HEK293 (cell line): ENCODE results near the gene LDLRAD3.

Experiments used
- CTCF ChIA-PET: fragments of 350-600 bp; formaldehyde crosslinking; extraction: SDS; loops from one replicate; lab custom pipeline; 2021; ENCODE audit warnings: antibody characterized with exemption; lab: Yijun Ruan, JAX
- POLR2A ChIA-PET: fragments of 300-600 bp; formaldehyde crosslinking; extraction: SDS; loops from one replicate; lab custom pipeline; 2020; ENCODE audit warnings: antibody characterized with exemption, inconsistent platforms; lab: Yijun Ruan, JAX
- H3K27ac ChIP-seq: fragments of 200-500 bp; sonication (Bioruptor generic); 2 replicates; pipeline ENCODE4 v1.5.1; 2014; ENCODE audit warnings: low read depth, low read length, control low read depth, inconsistent platforms; ENCODE audit errors: extremely low read depth
- H3K36me3 ChIP-seq, 2 experiments: fragments of 200-500 bp in 1 of 2; sonication (Bioruptor generic) in 1 of 2; 1 replicate in 1 of 2; 2 replicates in 1 of 2; pipeline ENCODE4 v1.5.1; 2014 to 2017; ENCODE audit warnings: inconsistent platforms in 2 of 2, low read length in 2 of 2; ENCODE audit not compliant: control insufficient read depth in 2 of 2, insufficient read depth in 1 of 2
- H3K4me1 ChIP-seq: fragments of 200-500 bp; sonication (Bioruptor generic); 2 replicates; pipeline ENCODE4 v1.5.1; 2014; ENCODE audit warnings: mild to moderate bottlenecking, low read length, inconsistent platforms; ENCODE audit not compliant: control insufficient read depth, insufficient read depth
- H3K4me3 ChIP-seq: 2 replicates; pipeline ENCODE4 v1.5.1; 2011; ENCODE audit warnings: low read depth, mild to moderate bottlenecking, control low read depth, low read length, moderate library complexity
- H3K9me3 ChIP-seq: fragments of 200-500 bp; sonication (Bioruptor generic); 2 replicates; pipeline ENCODE4 v1.5.1; 2014; ENCODE audit warnings: low read depth, low read length, inconsistent platforms; ENCODE audit not compliant: control insufficient read depth, insufficient read depth
- BCL11A ChIP-seq: fragments of 450-650 bp; formaldehyde crosslinking; IDR thresholded peaks from 2 replicates; pipeline ENCODE4 v1.5.1; 2016; ENCODE audit warnings: low read depth, missing biosample characterization, missing genetic modification characterization
- GLI2 ChIP-seq: fragments of 450-650 bp; formaldehyde crosslinking; IDR thresholded peaks from 2 replicates; pipeline ENCODE4; 2017; ENCODE audit warnings: missing biosample characterization, missing genetic modification characterization, low read depth, borderline replicate concordance
- GLI4 ChIP-seq: fragments of 450-650 bp; formaldehyde crosslinking; IDR thresholded peaks from 2 replicates; pipeline ENCODE4 v1.5.1; 2016; ENCODE audit warnings: missing biosample characterization, missing genetic modification characterization
- KLF1 ChIP-seq: fragments of 450-650 bp; formaldehyde crosslinking; IDR thresholded peaks from 2 replicates; pipeline ENCODE4 v1.5.1; 2016; ENCODE audit warnings: missing biosample characterization, missing genetic modification characterization
- KLF7 ChIP-seq: fragments of 450-650 bp; formaldehyde crosslinking; IDR thresholded peaks from 2 replicates; pipeline ENCODE4 v1.5.1; 2016; ENCODE audit warnings: missing biosample characterization, missing genetic modification characterization, borderline replicate concordance
- MZF1 ChIP-seq: fragments of 450-650 bp; formaldehyde crosslinking; IDR thresholded peaks from 2 replicates; pipeline ENCODE4 v1.5.1; 2017; ENCODE audit warnings: missing biosample characterization, missing genetic modification characterization, borderline replicate concordance
- SP7 ChIP-seq: fragments of 450-650 bp; formaldehyde crosslinking; IDR thresholded peaks from 2 replicates; pipeline ENCODE4 v1.5.1; 2016; ENCODE audit warnings: missing biosample characterization, missing genetic modification characterization
- ZNF155 ChIP-seq: fragments of 450-650 bp; formaldehyde crosslinking; IDR thresholded peaks from 2 replicates; pipeline ENCODE4 v1.5.1; 2016; ENCODE audit warnings: missing biosample characterization, missing genetic modification characterization
- ZNF16 ChIP-seq: fragments of 450-650 bp; formaldehyde crosslinking; IDR thresholded peaks from 2 replicates; pipeline ENCODE4 v1.5.1; 2016; ENCODE audit warnings: low read depth, missing biosample characterization, missing genetic modification characterization
- ZNF184 ChIP-seq: fragments of 450-650 bp; IDR thresholded peaks from 2 replicates; pipeline ENCODE4 v1.5.1; 2018; ENCODE audit warnings: missing biosample characterization, mild to moderate bottlenecking, missing genetic modification characterization
- ZNF37A ChIP-seq: fragments of 450-650 bp; IDR thresholded peaks from 2 replicates; pipeline ENCODE4 v1.5.1; 2018; ENCODE audit warnings: missing biosample characterization, missing genetic modification characterization
- ZNF513 ChIP-seq: fragments of 450-650 bp; IDR thresholded peaks from 2 replicates; pipeline ENCODE4 v1.5.1; 2018; ENCODE audit warnings: missing biosample characterization, missing genetic modification characterization
- ZNF529 ChIP-seq: fragments of 450-650 bp; formaldehyde crosslinking; IDR thresholded peaks from 2 replicates; pipeline ENCODE4 v1.5.1; 2017; ENCODE audit warnings: missing genetic modification characterization, missing biosample characterization; ENCODE audit not compliant: insufficient replicate concordance
- ZNF555 ChIP-seq: fragments of 450-650 bp; formaldehyde crosslinking; conservative IDR thresholded peaks from 2 replicates; pipeline ENCODE4 v1.5.1; 2017; ENCODE audit warnings: missing biosample characterization, mild to moderate bottlenecking, missing genetic modification characterization, inconsistent platforms
- ZNF560 ChIP-seq: fragments of 450-650 bp; formaldehyde crosslinking; IDR thresholded peaks from 2 replicates; pipeline ENCODE4 v1.5.1; 2017; ENCODE audit warnings: missing biosample characterization, missing genetic modification characterization, borderline replicate concordance
- ZNF596 ChIP-seq: fragments of 450-650 bp; IDR thresholded peaks from 2 replicates; pipeline ENCODE4 v1.5.0; 2018; ENCODE audit warnings: missing biosample characterization, mild to moderate bottlenecking, missing genetic modification characterization, moderate library complexity
- ZNF777 ChIP-seq: fragments of 450-650 bp; formaldehyde crosslinking; IDR thresholded peaks from 2 replicates; pipeline ENCODE4 v1.5.1; 2017; ENCODE audit warnings: missing biosample characterization, missing genetic modification characterization, borderline replicate concordance
- ZSCAN4 ChIP-seq: fragments of 450-650 bp; formaldehyde crosslinking; IDR thresholded peaks from 2 replicates; pipeline ENCODE4 v1.5.1; 2017; ENCODE audit warnings: missing biosample characterization, missing genetic modification characterization
- TF ChIP-seq, protein P1 (sequence below): fragments of 450-650 bp; formaldehyde crosslinking; IDR thresholded peaks from 2 replicates; pipeline ENCODE4 v1.5.1; 2016; ENCODE audit warnings: missing biosample characterization, missing genetic modification characterization
- TF ChIP-seq, protein P2 (sequence below): fragments of 450-650 bp; formaldehyde crosslinking; IDR thresholded peaks from 2 replicates; pipeline ENCODE4 v1.5.1; 2016; ENCODE audit warnings: missing biosample characterization, missing genetic modification characterization
- TF ChIP-seq, protein P3 (sequence below): fragments of 450-650 bp; formaldehyde crosslinking; IDR thresholded peaks from 2 replicates; pipeline ENCODE4 v1.5.1; 2016; ENCODE audit warnings: missing biosample characterization, missing genetic modification characterization

LDLRAD3 gene

GRCh38 chr11:36077886-36078685, 134.2 kb downstream of the LDLRAD3 start (continued):
- no peak for TF ChIP-seq ZNF513 (tag by site-specific recombination)
- TF ChIP-seq ZNF184 (tag by site-specific recombination) = no peak
- TF ChIP-seq ZNF16 = no peak
- TF ChIP-seq ZNF529 = no peak
- no peak for TF ChIP-seq ZNF37A (tag by site-specific recombination)
- TF ChIP-seq KLF7 (tag by site-specific recombination) = no peak
- TF ChIP-seq MZF1 (tag by site-specific recombination) = no peak

DNA sequence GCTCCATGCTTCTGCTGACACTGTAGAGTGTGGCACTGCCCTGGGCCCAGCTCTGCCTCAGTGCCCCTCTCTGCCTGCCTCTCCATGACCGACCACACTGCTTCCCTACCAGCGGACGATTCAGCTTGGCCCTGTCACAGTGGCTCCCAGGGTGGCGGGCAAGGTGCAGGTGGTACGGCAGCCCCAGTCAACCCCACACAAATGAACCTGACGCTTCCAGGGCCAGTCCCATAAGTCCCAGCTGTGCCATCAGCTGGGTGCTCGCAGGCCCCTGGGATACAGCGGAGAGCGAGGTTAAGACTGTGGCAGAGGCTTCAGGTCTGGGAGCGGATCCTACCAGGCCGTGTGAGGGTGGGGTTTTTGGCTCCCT, 134.8 kb downstream of the LDLRAD3 start:
- Histone ChIP-seq H3K9me3 (no peaks in the 10 kb centered on the region), H3K27ac (no peak overlapping the region), H3K36me3 (peaks cover 0 to 11% of the 10 kb centered on the region in 2 experiments; a peak in 1 of 3 replicates), H3K4me3 (no peak overlapping the region), H3K4me1 (0 out of 2 replicates have a peak, but pooled peaks cover under 1% of the 10 kb centered on the region)
- POLR2A ChIA-PET = no interaction called here
- TF ChIP-seq, protein P1, sequence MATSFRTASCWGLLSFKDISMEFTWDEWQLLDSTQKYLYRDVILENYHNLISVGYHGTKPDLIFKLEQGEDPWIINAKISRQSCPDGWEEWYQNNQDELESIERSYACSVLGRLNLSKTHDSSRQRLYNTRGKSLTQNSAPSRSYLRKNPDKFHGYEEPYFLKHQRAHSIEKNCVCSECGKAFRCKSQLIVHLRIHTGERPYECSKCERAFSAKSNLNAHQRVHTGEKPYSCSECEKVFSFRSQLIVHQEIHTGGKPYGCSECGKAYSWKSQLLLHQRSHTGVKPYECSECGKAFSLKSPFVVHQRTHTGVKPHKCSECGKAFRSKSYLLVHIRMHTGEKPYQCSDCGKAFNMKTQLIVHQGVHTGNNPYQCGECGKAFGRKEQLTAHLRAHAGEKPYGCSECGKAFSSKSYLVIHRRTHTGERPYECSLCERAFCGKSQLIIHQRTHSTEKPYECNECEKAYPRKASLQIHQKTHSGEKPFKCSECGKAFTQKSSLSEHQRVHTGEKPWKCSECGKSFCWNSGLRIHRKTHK = no peak
- TF ChIP-seq BCL11A (tag by site-specific recombination) (no peak), ZNF596 (no peak)
- CTCF ChIA-PET = no interaction called here

DNA sequence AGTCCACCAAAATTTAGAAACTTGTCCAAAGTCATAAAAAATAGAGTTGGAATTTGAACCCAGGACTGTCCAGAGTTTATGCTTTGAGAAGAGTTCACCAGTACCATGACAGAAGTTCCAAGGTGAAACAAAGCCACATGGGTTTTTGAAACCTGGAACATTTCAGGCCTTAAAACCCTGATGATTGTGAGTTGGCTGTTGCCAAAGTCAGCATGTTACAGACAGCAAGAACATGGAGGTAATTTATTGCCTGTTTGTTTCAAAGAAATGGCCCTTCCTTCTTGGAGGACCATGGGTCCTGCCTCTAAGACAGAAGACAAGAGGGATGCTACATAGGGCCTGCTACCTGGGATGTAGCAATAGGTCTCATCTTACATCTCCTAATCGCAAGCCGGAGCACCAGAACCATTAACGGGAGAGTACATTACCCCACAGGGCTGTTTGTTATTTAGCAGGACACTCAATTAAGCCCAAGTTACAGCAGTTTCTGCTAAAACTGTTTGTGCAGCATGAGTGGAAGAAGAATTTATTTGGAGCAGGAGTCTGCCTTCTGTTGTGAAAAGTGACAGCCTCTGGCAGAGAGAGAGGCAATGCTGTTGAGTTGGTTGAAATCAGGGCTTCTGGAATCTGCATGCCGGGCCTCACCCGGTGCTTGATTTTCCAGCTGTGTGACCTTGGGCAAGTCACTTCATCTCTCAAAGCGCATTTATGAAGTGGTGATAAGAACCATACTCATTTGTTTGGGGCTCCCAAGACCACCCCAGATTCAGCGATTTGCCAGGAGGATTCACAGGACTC, 136.2 kb downstream of the LDLRAD3 start:
- ChIA-PET CTCF (no interaction called here), POLR2A (no interaction called here)
- H3K4me1 ChIP-seq = no peaks in the 10 kb centered on the region
- no peaks in the 10 kb centered on the region for H3K9me3 ChIP-seq
- H3K27ac ChIP-seq = no peak overlapping the region
- H3K36me3 ChIP-seq = peaks cover 0 to 11% of the 10 kb centered on the region in 2 experiments; a peak in 1 of 3 replicates
- H3K4me3 ChIP-seq = no peak overlapping the region
- TF ChIP-seq, protein P2, sequence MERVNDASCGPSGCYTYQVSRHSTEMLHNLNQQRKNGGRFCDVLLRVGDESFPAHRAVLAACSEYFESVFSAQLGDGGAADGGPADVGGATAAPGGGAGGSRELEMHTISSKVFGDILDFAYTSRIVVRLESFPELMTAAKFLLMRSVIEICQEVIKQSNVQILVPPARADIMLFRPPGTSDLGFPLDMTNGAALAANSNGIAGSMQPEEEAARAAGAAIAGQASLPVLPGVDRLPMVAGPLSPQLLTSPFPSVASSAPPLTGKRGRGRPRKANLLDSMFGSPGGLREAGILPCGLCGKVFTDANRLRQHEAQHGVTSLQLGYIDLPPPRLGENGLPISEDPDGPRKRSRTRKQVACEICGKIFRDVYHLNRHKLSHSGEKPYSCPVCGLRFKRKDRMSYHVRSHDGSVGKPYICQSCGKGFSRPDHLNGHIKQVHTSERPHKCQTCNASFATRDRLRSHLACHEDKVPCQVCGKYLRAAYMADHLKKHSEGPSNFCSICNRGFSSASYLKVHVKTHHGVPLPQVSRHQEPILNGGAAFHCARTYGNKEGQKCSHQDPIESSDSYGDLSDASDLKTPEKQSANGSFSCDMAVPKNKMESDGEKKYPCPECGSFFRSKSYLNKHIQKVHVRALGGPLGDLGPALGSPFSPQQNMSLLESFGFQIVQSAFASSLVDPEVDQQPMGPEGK (tag by site-specific recombination) = no peak
- no peak for TF ChIP-seq KLF1 (tag by site-specific recombination)
- no peak for TF ChIP-seq ZNF777
- TF ChIP-seq ZNF560 = no peak
- TF ChIP-seq ZNF155 = no peak
- TF ChIP-seq GLI2 (tag by site-specific recombination) = no peak
- TF ChIP-seq ZNF555 (tag by site-specific recombination) = no peak
- no peak for TF ChIP-seq SP7 (tag by site-specific recombination)
- TF ChIP-seq ZSCAN4 (tag by site-specific recombination) = no peak
- TF ChIP-seq, protein P3, sequence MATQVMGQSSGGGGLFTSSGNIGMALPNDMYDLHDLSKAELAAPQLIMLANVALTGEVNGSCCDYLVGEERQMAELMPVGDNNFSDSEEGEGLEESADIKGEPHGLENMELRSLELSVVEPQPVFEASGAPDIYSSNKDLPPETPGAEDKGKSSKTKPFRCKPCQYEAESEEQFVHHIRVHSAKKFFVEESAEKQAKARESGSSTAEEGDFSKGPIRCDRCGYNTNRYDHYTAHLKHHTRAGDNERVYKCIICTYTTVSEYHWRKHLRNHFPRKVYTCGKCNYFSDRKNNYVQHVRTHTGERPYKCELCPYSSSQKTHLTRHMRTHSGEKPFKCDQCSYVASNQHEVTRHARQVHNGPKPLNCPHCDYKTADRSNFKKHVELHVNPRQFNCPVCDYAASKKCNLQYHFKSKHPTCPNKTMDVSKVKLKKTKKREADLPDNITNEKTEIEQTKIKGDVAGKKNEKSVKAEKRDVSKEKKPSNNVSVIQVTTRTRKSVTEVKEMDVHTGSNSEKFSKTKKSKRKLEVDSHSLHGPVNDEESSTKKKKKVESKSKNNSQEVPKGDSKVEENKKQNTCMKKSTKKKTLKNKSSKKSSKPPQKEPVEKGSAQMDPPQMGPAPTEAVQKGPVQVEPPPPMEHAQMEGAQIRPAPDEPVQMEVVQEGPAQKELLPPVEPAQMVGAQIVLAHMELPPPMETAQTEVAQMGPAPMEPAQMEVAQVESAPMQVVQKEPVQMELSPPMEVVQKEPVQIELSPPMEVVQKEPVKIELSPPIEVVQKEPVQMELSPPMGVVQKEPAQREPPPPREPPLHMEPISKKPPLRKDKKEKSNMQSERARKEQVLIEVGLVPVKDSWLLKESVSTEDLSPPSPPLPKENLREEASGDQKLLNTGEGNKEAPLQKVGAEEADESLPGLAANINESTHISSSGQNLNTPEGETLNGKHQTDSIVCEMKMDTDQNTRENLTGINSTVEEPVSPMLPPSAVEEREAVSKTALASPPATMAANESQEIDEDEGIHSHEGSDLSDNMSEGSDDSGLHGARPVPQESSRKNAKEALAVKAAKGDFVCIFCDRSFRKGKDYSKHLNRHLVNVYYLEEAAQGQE (tag by site-specific recombination) = no peak
- no peak for TF ChIP-seq GLI4 (tag by site-specific recombination)
